Glutamatergic neuron (in vitro differentiated cells): ENCODE results near the gene TXLNG. TPM values are rescaled to one million over a fixed set of nuclear protein-coding genes. Genes with fewer than 3 reads are reported as not detected.

Source experiments
- DNase-seq: peaks from one replicate; pipeline ENCODE4 v3.0.0; 2022
- H3K27ac Mint-ChIP-seq: one replicate; pipeline ENCODE4 v1.8.0; 2020; ENCODE audit warnings: mild to moderate bottlenecking, mixed read lengths, inconsistent platforms; ENCODE audit not compliant: unreplicated experiment
- H3K27me3 Mint-ChIP-seq: one replicate; pipeline ENCODE4 v1.8.0; 2020; ENCODE audit warnings: mild to moderate bottlenecking, moderate library complexity, mixed read lengths, inconsistent platforms; ENCODE audit not compliant: unreplicated experiment
- H3K36me3 Mint-ChIP-seq: one replicate; pipeline ENCODE4 v1.8.0; 2020; ENCODE audit warnings: mild to moderate bottlenecking, mixed read lengths, inconsistent platforms; ENCODE audit not compliant: unreplicated experiment
- H3K4me1 Mint-ChIP-seq: one replicate; pipeline ENCODE4 v1.8.0; 2020; ENCODE audit warnings: mild to moderate bottlenecking, low read depth, mixed read lengths, inconsistent platforms; ENCODE audit not compliant: unreplicated experiment
- H3K4me3 Mint-ChIP-seq: one replicate; pipeline ENCODE4 v1.8.0; 2020; ENCODE audit warnings: mild to moderate bottlenecking, mixed read lengths, inconsistent platforms; ENCODE audit not compliant: unreplicated experiment
- H3K9me3 Mint-ChIP-seq: one replicate; pipeline ENCODE4 v1.8.0; 2020; ENCODE audit warnings: mild to moderate bottlenecking, moderate library complexity, mixed read lengths, inconsistent platforms; ENCODE audit not compliant: unreplicated experiment
- total RNA-seq: library from RNA; stranded (reverse); fragmentation: NEBNext Ultra II Directional; extraction: Animal tissue kit (Norgen Biotek cat#: 25700); gene quantifications from one replicate; pipeline ENCODE4 v1.2.1, GENCODE V29; 2021; ENCODE audit not compliant: unreplicated experiment
- TF ChIP-seq, protein P1 (sequence below): fragments of 200-600 bp; sonication (generic); IDR thresholded peaks from one replicate; pipeline ENCODE4 v1.5.0; 2021; ENCODE audit not compliant: partially characterized antibody, unreplicated experiment

TXLNG gene
- total RNA-seq, 1 donor from 2014 or later: 10.4 TPM

DNA sequence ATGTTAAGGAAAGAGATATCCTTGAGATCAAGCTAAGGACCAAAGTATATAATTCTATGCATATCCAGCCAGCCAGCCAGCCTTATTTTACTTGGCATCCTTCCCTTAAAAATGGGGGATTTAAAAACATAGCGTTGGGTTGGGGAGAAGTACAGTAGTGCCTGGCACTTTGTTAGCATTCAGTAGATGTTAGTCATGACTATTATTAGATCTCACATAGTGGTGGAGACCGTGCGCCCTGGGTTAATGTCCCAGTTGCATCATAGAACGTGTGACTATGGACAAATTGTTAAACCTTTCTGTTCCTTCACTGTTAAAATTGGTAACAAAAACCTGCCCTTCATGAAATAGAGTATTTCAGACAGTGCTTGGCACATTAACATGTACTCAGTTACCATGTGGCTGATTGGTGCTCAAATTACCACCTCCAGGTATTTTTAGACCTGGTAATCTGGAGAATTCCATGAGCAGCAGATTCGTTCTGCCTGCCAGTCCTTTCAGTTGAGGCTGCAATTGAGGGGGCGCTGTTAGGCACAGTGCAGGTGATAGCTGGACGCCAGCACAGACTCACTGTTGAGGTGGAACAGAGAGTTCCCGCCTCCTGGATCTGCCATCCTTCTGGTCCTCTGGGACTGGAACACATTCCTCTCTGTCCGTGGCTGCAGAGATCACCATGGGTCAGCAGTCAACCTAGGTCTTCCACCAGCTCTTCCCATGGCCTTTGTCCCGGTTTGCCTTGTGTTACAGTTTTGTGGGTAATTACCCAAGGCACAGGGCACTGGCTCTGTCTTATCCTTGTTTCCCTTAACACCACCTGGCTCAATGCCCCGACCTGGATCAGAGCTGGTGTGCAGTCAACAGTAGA is 52.2 kb downstream of the TXLNG start:
- H3K36me3 Mint-ChIP-seq: no peaks in the 10 kb centered on the region
- H3K27ac Mint-ChIP-seq: peak overlapping the region; percentile 62
- TF ChIP-seq, protein P1, sequence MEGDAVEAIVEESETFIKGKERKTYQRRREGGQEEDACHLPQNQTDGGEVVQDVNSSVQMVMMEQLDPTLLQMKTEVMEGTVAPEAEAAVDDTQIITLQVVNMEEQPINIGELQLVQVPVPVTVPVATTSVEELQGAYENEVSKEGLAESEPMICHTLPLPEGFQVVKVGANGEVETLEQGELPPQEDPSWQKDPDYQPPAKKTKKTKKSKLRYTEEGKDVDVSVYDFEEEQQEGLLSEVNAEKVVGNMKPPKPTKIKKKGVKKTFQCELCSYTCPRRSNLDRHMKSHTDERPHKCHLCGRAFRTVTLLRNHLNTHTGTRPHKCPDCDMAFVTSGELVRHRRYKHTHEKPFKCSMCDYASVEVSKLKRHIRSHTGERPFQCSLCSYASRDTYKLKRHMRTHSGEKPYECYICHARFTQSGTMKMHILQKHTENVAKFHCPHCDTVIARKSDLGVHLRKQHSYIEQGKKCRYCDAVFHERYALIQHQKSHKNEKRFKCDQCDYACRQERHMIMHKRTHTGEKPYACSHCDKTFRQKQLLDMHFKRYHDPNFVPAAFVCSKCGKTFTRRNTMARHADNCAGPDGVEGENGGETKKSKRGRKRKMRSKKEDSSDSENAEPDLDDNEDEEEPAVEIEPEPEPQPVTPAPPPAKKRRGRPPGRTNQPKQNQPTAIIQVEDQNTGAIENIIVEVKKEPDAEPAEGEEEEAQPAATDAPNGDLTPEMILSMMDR: no peak

DNA sequence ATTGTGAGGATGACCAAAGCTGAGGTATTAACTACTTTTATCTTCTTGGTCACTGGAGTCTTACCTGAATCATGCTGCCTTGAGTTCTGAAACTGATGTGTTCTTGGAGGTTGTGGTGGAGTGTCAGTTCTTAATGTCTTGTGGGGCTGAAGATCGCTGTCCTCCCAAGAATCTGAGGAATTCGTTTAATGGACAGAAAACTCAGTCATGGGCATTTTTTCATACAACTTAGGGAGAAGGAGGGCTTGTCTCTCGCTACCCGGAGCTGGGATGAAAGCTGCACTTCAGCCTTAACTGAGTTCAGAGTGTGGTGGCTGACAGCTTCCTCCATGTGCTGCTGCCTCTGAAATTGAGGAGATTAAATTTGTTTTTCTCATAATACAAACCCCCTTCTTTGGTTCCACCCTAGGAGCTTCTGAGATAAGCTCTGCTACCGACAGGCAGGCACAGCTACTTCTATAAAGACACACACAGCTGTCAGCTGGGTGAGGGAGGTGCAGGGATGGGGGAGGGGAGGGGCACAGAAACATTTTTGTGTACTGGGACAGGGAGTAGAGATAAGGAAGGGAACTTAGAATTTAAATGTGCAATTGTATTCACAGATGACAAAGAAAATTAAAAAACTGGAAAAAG is 53.1 kb downstream of the TXLNG start:
- peak overlapping the region; percentile 78 for H3K27ac Mint-ChIP-seq
- DNase-seq: no peak
- no peak overlapping the region for H3K4me3 Mint-ChIP-seq
- H3K4me1 Mint-ChIP-seq: peaks cover 8% of the 10 kb centered on the region
- no peaks in the 10 kb centered on the region for H3K36me3 Mint-ChIP-seq
- TF ChIP-seq, protein P1: no peak
- H3K27me3 Mint-ChIP-seq: no peaks in the 10 kb centered on the region
- H3K9me3 Mint-ChIP-seq: peaks cover 3% of the 10 kb centered on the region

More for the DNA sequence above, 52.2 kb downstream of the TXLNG start:
- Mint-ChIP-seq H3K4me3 (no peak overlapping the region), H3K27me3 (no peaks in the 10 kb centered on the region), H3K4me1 (peaks cover 8% of the 10 kb centered on the region), H3K9me3 (peaks cover 3% of the 10 kb centered on the region)
- DNase-seq: no peak

DNA sequence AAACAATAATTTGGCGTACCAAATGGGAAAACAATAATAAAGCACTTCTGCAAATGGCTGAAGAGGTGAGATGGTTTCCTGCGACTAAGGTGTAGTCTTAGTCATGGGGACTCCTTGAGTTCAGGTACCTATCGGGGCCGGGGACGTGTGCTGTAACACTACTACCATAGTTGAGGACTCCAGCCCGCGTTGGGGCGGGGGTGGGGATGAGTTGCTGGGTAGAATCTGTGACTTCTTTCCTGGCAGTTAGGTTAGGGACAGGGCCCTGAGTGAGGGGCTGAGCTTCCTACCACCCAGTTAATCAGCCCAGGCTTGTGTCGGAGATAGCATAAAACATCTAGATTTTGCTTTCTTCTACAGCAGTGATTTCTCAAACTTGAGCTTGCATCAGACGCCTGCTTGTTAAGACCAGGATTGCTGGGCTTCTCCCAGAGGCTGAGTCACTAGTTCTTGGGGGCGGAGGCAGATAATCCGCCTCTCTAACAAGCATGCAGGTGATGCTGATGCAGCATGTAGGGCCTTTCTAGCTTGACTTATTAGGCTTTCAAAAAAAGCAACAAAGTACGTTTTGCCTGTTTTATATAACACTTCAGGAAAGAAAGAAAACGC is 53.7 kb downstream of the TXLNG start:
- Mint-ChIP-seq H3K36me3 (no peaks in the 10 kb centered on the region), H3K27ac (no peak overlapping the region), H3K9me3 (peaks cover 3% of the 10 kb centered on the region), H3K27me3 (no peaks in the 10 kb centered on the region), H3K4me3 (no peak overlapping the region), H3K4me1 (peaks cover 8% of the 10 kb centered on the region)
- DNase-seq: no peak
- TF ChIP-seq, protein P1: no peak

DNA sequence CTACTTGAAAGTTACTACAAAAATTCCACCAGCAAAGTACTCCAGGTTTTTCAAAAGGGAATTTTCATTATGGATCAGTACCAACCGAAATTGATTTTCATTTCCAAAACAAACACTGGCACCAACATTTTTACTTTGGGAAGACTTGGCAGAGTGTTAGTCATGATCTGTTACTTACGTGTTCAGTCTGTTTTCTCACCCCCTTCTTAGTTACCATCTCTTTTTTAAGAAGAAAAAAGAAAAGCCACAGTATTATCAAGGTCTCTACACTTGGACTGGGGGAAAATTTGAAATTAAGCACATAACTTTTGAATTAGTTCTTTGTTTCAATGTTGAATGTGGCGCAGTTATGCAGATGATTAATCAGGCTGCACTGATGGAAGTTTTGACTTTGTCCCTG is 56.4 kb downstream of the TXLNG start:
- no peak for DNase-seq
- H3K4me1 Mint-ChIP-seq: peaks cover 8% of the 10 kb centered on the region
- no peaks in the 10 kb centered on the region for H3K27me3 Mint-ChIP-seq
- H3K9me3 Mint-ChIP-seq: no peaks in the 10 kb centered on the region
- H3K36me3 Mint-ChIP-seq: no peaks in the 10 kb centered on the region
- H3K4me3 Mint-ChIP-seq: no peak overlapping the region
- TF ChIP-seq, protein P1: no peak
- no peak overlapping the region for H3K27ac Mint-ChIP-seq
